SJCRH30 (cell line): ENCODE data around the gene SPDYE18. TPM values are rescaled to one million over a fixed set of nuclear protein-coding genes. Genes with fewer than 3 reads are reported as not detected.
A peak's percentile ranks its signal among the peaks of the same experiment; 100 is the strongest.
"Not testable (repeated sequence)": the region's sequence is repeated elsewhere in the genome, so short reads cannot be mapped to it uniquely, and the experiment has no call there.

Source experiments
- DNase-seq, 2 experiments: peaks; one replicate each; pipeline ENCODE4 v3.0.0-alpha.2; 2015 to 2020
- H3K27ac ChIP-seq: fragments of 250-450 bp; sonication (Bioruptor Pico); 2 replicates; pipeline ENCODE4 v1.5.1; 2020; ENCODE audit warnings: mild to moderate bottlenecking, moderate library complexity
- H3K27me3 ChIP-seq: fragments of 250-450 bp; sonication (Bioruptor Pico); 2 replicates; pipeline ENCODE4 v1.5.1; 2020; ENCODE audit warnings: mild to moderate bottlenecking, moderate library complexity
- H3K36me3 ChIP-seq: fragments of 250-450 bp; sonication (Bioruptor Pico); 2 replicates; pipeline ENCODE4 v1.5.1; 2020; ENCODE audit warnings: mild to moderate bottlenecking, moderate library complexity
- H3K4me1 ChIP-seq: fragments of 250-450 bp; sonication (Bioruptor Pico); 2 replicates; pipeline ENCODE4 v1.5.1; 2020; ENCODE audit warnings: mild to moderate bottlenecking, moderate library complexity
- H3K4me3 ChIP-seq: fragments of 250-450 bp; sonication (Bioruptor Pico); 2 replicates; pipeline ENCODE4 v1.5.1; 2020; ENCODE audit warnings: mild to moderate bottlenecking, moderate library complexity
- H3K9me3 ChIP-seq: fragments of 250-450 bp; sonication (Bioruptor Pico); replicated peaks from 2 replicates; pipeline ENCODE4 v1.5.1; 2020; ENCODE audit warnings: mild to moderate bottlenecking, moderate library complexity
- total RNA-seq: library from RNA; depleted of rRNA; stranded (reverse); fragments of >200 nt; shearing (Covaris generic); gene quantifications from 2 replicates; pipeline ENCODE4 v1.2.3, GENCODE V29; 2014; rRNA removed

The SPDYE18 gene
- total RNA-seq, 1 experiment from 2014 or later, result not detected

DNA sequence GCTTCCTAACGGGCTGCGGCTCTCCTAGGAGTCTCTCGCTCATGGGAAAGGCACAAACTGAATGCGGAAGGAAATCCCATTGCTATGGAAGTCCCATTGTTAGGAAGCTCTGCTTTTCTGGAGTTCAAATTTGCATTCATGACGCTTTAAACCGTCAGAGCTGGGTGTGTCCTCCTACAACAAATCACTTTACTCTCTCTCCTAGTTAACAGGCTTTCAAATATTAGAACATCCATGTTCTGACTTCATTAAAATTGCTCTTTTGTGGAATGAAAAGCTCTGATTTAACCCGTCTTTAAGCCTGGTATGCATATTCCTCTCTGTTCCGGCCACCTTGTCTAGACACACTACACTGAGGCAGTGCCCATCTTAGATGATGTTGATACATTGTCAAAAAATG, 30.1 kb downstream of the SPDYE18 start, which contains the start of gene SPDYE17:
TSS of gene SPDYE17 (minus strand) at position 101 of the 400 bp plus-strand sequence. CDS start 1,791 bp downstream, outside the sequence.
- H3K27ac ChIP-seq, H3K4me1 ChIP-seq, H3K27me3 ChIP-seq, DNase-seq, H3K9me3 ChIP-seq, H3K4me3 ChIP-seq, H3K36me3 ChIP-seq: not testable (repeated sequence)

DNA sequence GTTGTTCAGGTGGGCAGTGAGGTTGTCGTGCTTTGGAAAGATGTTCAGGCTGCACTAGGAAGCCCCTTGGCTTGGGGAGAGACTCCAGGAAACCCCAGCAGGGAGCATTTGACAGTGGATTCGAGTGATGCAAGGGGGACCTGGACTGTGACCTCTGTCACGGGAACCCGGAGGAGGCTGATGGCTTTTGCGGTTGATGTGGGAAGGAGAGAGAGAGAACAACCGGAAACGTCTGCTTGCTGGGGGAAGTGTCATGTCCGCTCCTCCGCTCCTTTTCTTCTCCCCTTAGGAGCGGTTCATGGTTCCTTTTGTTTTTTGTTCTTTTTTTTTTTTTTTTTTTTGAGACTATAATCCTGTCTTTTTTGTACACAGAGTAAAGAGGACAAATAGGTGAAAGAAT, 36.0 kb downstream of the SPDYE18 start:
- not testable (repeated sequence) for H3K36me3 ChIP-seq, DNase-seq, H3K9me3 ChIP-seq

DNA sequence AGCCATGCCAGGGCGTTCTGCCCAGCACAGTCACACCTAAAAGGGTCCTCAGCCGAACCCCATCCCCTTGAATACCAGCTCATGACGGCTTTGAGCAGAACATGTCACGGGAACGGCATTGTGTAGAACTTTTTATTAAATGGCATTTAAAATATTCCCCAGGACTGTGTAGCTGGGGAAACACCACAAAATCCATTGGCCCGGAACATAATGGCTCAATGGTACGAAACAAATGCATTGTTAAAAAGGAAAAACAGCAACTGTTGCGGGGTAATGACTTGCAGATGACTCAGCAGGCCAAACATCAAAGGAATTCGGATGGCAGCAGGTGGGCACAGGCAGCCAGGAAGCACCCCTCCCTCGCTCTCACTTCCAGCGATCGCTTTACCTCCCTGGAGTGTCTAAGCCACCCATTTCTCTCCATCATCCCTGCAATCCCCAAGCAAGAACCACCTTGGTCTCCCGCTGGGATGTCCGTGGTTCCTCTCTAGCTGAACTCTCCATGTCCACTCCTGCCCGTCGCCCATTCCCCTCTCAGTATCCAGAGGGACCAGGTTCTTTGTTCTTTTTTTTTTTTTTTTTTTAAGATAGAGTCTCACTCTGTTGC, 52.2 kb downstream of the SPDYE18 start:
- peak in 1 of 2 experiments; percentile 24 for DNase-seq
- not testable (repeated sequence) for H3K4me3 ChIP-seq, H3K27me3 ChIP-seq, H3K4me1 ChIP-seq, H3K9me3 ChIP-seq, H3K27ac ChIP-seq, H3K36me3 ChIP-seq

More for the DNA sequence above, 36.0 kb downstream of the SPDYE18 start:
- H3K27ac ChIP-seq, H3K4me3 ChIP-seq, H3K4me1 ChIP-seq, H3K27me3 ChIP-seq: not testable (repeated sequence)

- not testable (repeated sequence) for DNase-seq, H3K9me3 ChIP-seq, H3K36me3 ChIP-seq, H3K27me3 ChIP-seq, H3K4me1 ChIP-seq, H3K4me3 ChIP-seq, H3K27ac ChIP-seq
These were observed 54.4 kb downstream of the SPDYE18 start for GRCh38 chr7:77008000-77008399.

- not testable (repeated sequence) for H3K9me3 ChIP-seq, H3K27ac ChIP-seq, H3K4me1 ChIP-seq, H3K4me3 ChIP-seq, H3K36me3 ChIP-seq, DNase-seq, H3K27me3 ChIP-seq
These were observed 55.9 kb downstream of the SPDYE18 start for GRCh38 chr7:77006127-77007110.

DNA sequence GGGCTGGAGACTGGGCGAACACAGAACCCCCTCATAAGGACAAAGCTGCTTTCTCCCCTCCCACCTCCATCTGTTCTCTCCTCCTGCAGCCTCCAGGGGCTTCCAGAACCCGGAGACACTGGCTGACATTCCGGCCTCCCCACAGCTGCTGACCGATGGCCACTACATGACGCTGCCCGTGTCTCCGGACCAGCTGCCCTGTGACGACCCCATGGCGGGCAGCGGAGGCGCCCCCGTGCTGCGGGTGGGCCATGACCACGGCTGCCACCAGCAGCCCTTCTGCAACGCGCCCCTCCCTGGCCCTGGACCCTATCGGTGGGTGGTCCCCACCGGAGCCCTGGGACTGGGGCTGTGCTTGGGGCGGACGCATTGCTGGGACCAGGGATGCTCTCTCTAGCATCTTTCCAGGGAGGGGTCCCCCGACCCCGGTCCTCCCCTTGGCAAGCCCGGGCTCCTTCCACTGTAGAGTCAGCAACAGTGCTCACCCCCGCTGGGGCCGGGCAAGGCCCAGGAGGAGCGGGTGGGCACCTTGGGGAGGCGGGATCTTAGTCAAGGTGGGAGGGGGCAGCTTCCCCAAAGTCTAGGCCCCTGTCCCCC, 56.8 kb downstream of the SPDYE18 start:
- H3K36me3 ChIP-seq, H3K27me3 ChIP-seq, H3K4me3 ChIP-seq, H3K9me3 ChIP-seq, H3K27ac ChIP-seq, H3K4me1 ChIP-seq, DNase-seq: not testable (repeated sequence)

DNA sequence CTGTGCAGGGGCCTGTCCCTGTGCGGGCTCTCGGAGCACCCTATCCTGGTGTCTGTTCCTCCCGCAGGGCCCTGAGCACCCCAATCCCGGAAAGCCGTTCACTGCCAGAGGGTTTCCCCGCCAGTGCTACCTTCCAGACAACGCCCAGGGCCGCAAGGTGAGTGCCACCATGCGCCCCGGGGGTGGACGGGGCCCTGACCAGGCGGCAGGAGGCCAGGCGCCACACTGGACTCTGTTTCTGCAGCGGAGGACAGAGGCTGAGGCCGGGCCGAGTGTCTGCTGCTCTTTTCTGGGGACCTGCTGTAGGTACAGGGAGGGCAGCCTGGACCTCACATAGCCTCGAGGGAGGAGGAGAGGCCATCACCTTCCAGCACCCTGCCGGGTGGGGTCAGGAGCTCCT, 58.2 kb downstream of the SPDYE18 start:
- not testable (repeated sequence) for H3K27me3 ChIP-seq, H3K36me3 ChIP-seq, DNase-seq, H3K27ac ChIP-seq, H3K4me3 ChIP-seq, H3K9me3 ChIP-seq, H3K4me1 ChIP-seq

GRCh38 chr7:77003241-77003640, 59.1 kb downstream of the SPDYE18 start:
- H3K4me3 ChIP-seq, H3K36me3 ChIP-seq, H3K27me3 ChIP-seq, DNase-seq, H3K9me3 ChIP-seq, H3K4me1 ChIP-seq, H3K27ac ChIP-seq: not testable (repeated sequence)

GRCh38 chr7:77002678-77003233, 59.6 kb downstream of the SPDYE18 start:
- not testable (repeated sequence) for DNase-seq

GRCh38 chr7:77002104-77002503, 60.3 kb downstream of the SPDYE18 start:
- not testable (repeated sequence) for DNase-seq, H3K27me3 ChIP-seq, H3K36me3 ChIP-seq, H3K27ac ChIP-seq, H3K9me3 ChIP-seq, H3K4me3 ChIP-seq, H3K4me1 ChIP-seq

More at GRCh38 chr7:77002678-77003233, 59.6 kb downstream of the SPDYE18 start:
- H3K4me3 ChIP-seq, H3K9me3 ChIP-seq, H3K27ac ChIP-seq, H3K4me1 ChIP-seq, H3K36me3 ChIP-seq, H3K27me3 ChIP-seq: not testable (repeated sequence)

Other genes starting within 250 kb of the SPDYE18 start
- not detected in 2 replicates for gene SPDYE17, start 30.2 kb downstream of the SPDYE18 start, total RNA-seq
- 0.66 and 1.4 TPM in 2 replicates for gene CCDC146, start 60.1 kb upstream of the SPDYE18 start, total RNA-seq
- 1.3 and 1.5 TPM in 2 replicates for gene FGL2, start 137.3 kb upstream of the SPDYE18 start, total RNA-seq